HG03025 (cell line): ENCODE results near the gene GNB5.

ENCODE experiments used
- ATAC-seq: cut with Tn5 transposase; IDR thresholded peaks from one replicate; pipeline ENCODE4 v1.9.1; 2021; ENCODE audit warnings: mild to moderate bottlenecking, moderate library complexity; ENCODE audit not compliant: unreplicated experiment, low FRiP score

The GNB5 gene

GRCh38 chr15:52071570-52071969 is 119.6 kb downstream of the GNB5 start:
- no peak for ATAC-seq

GRCh38 chr15:52069559-52069958 is 121.6 kb downstream of the GNB5 start:
- ATAC-seq = no peak

- ATAC-seq = no peak
Observed at GRCh38 chr15:52068004-52068615, 123.1 kb downstream of the GNB5 start.

GRCh38 chr15:52067545-52067926 is 123.7 kb downstream of the GNB5 start:
- ATAC-seq = no peak

GRCh38 chr15:52066842-52067544 is 124.2 kb downstream of the GNB5 start:
- no peak for ATAC-seq
